IMR-90 (cell line): ENCODE measurements around the gene IGF1. TPM values are rescaled to one million over a fixed set of nuclear protein-coding genes. Genes with fewer than 3 reads are reported as not detected.

Experiments used
- ATAC-seq: fragments of 200-7000 bp; cut with Tn5 transposase; 2 replicates; pipeline ENCODE4 v1.9.1; 2020; ENCODE audit warnings: low read depth, mild to moderate bottlenecking, moderate library complexity
- BruUV-seq: library from RNA; stranded (reverse); fragments of 400-500 nt; replicated peaks from 2 replicates; lab custom pipeline; 2021; lab: Mats Ljungman, UMichigan
- CTCF ChIA-PET: fragments of 300-600 bp; formaldehyde crosslinking; extraction: SDS; loops from one replicate; lab custom pipeline; 2021; ENCODE audit warnings: antibody characterized with exemption; lab: Yijun Ruan, JAX
- POLR2A ChIA-PET: fragments of 300-600 bp; sonication (Branson Sonifier 250); formaldehyde crosslinking; loops from one replicate; lab custom pipeline; 2022; ENCODE audit warnings: antibody characterized with exemption; ENCODE audit not compliant: unreplicated experiment; lab: Charles Lee
- DNase-seq: peaks from one replicate; pipeline ENCODE4 v3.0.0; 2013
- H2AFZ ChIP-seq: replicated peaks from 2 replicates; pipeline ENCODE3; 2013; ENCODE audit warnings: low read length, mild to moderate bottlenecking; ENCODE audit not compliant: poor library complexity
- H2AK5ac ChIP-seq: 2 replicates; pipeline ENCODE4 v1.6.1; 2013; ENCODE audit warnings: low read depth, low read length, inconsistent platforms
- H2AK9ac ChIP-seq: replicated peaks from 2 replicates; pipeline ENCODE3; 2013; ENCODE audit warnings: mild to moderate bottlenecking, low read depth, low read length, moderate library complexity; ENCODE audit not compliant: poor library complexity
- H2BK120ac ChIP-seq: 2 replicates; pipeline ENCODE4 v1.6.1; 2013; ENCODE audit warnings: low read depth, low read length, inconsistent platforms
- H2BK15ac ChIP-seq: 3 replicates; pipeline ENCODE4 v1.6.1; 2013; ENCODE audit warnings: low read depth, low read length, inconsistent platforms
- H2BK20ac ChIP-seq: 2 replicates; pipeline ENCODE4 v1.6.1; 2013; ENCODE audit warnings: low read depth, mild to moderate bottlenecking, inconsistent platforms, low read length, moderate library complexity
- H2BK5ac ChIP-seq: 2 replicates; pipeline ENCODE4 v1.6.1; 2013; ENCODE audit warnings: mild to moderate bottlenecking, low read depth, low read length, inconsistent platforms; ENCODE audit not compliant: poor library complexity, severe bottlenecking
- H3K14ac ChIP-seq: replicated peaks from 2 replicates; pipeline ENCODE4 v1.6.1; 2013; ENCODE audit warnings: low read depth, low read length, inconsistent platforms
- H3K18ac ChIP-seq: 2 replicates; pipeline ENCODE4 v1.6.1; 2013; ENCODE audit warnings: low read depth, low read length, control low read depth
- H3K23ac ChIP-seq: 2 replicates; pipeline ENCODE4 v1.6.1; 2013; ENCODE audit warnings: low read depth, low read length, inconsistent platforms
- H3K27ac ChIP-seq: 2 replicates; pipeline ENCODE4 v1.5.1; 2013; ENCODE audit warnings: mild to moderate bottlenecking, control low read depth, low read length; ENCODE audit not compliant: insufficient read depth
- H3K27me3 ChIP-seq: 2 replicates; pipeline ENCODE4 v1.6.1; 2013; ENCODE audit warnings: low read length; ENCODE audit not compliant: control insufficient read depth, insufficient read depth
- H3K36me3 ChIP-seq: 2 replicates; pipeline ENCODE4 v1.6.1; 2013; ENCODE audit warnings: low read length, mixed read lengths; ENCODE audit not compliant: control insufficient read depth, insufficient read depth
- H3K4ac ChIP-seq: 2 replicates; pipeline ENCODE4 v1.6.1; 2013; ENCODE audit warnings: low read depth, low read length, inconsistent platforms
- H3K4me1 ChIP-seq: 2 replicates; pipeline ENCODE4 v1.6.1; 2013; ENCODE audit warnings: low read length, mixed read lengths; ENCODE audit not compliant: control insufficient read depth, insufficient read depth
- H3K4me2 ChIP-seq: 2 replicates; pipeline ENCODE4 v1.6.1; 2013; ENCODE audit warnings: low read depth, mild to moderate bottlenecking, control low read depth, low read length, moderate library complexity
- H3K4me3 ChIP-seq: 2 replicates; pipeline ENCODE4 v1.5.1; 2013; ENCODE audit warnings: low read depth, mild to moderate bottlenecking, control low read depth, low read length, moderate library complexity; ENCODE audit not compliant: insufficient read depth
- H3K56ac ChIP-seq: 2 replicates; pipeline ENCODE4 v1.6.1; 2013; ENCODE audit warnings: low read length, inconsistent platforms; ENCODE audit not compliant: insufficient read depth; ENCODE audit errors: extremely low read depth
- H3K79me1 ChIP-seq, 2 experiments: 2 replicates each; pipeline ENCODE4 v1.6.1; 2013; ENCODE audit warnings: low read length in 2 of 2, inconsistent platforms in 1 of 2, low read depth in 1 of 2
- H3K9ac ChIP-seq: 2 replicates; pipeline ENCODE4 v1.6.1; 2013; ENCODE audit warnings: low read depth, low read length, control low read depth
- H3K9me1 ChIP-seq: 2 replicates; pipeline ENCODE4 v1.6.1; 2013; ENCODE audit warnings: low read length, inconsistent platforms; ENCODE audit not compliant: insufficient read depth
- H3K9me3 ChIP-seq: 2 replicates; pipeline ENCODE4 v1.6.1; 2013; ENCODE audit warnings: low read length; ENCODE audit not compliant: control insufficient read depth, insufficient read depth
- H4K20me1 ChIP-seq: 2 replicates; pipeline ENCODE4 v1.6.1; 2013; ENCODE audit warnings: low read length, inconsistent platforms; ENCODE audit not compliant: insufficient read depth
- H4K5ac ChIP-seq: 2 replicates; pipeline ENCODE4 v1.6.1; 2013; ENCODE audit warnings: mild to moderate bottlenecking, low read depth, low read length, control low read depth
- H4K8ac ChIP-seq, 2 experiments: 2 replicates each; pipeline ENCODE4 v1.6.1; 2013; ENCODE audit warnings: low read depth in 2 of 2, low read length in 2 of 2, control low read depth in 1 of 2, inconsistent platforms in 1 of 2
- H4K91ac ChIP-seq: 2 replicates; pipeline ENCODE4 v1.6.1; 2013; ENCODE audit warnings: low read depth, low read length, inconsistent platforms; ENCODE audit not compliant: insufficient read depth
- BHLHE40 ChIP-seq: fragments of 150-350 bp; IDR thresholded peaks from 2 replicates; pipeline ENCODE4 v1.6.1; 2016; ENCODE audit warnings: mild to moderate bottlenecking, low read depth, low read length
- CEBPB ChIP-seq: IDR thresholded peaks from 2 replicates; pipeline ENCODE4 v1.6.1; 2012; ENCODE audit warnings: low read depth, low read length, improper control_type of control experiment
- CHD1 ChIP-seq: IDR thresholded peaks from 2 replicates; pipeline ENCODE4 v1.6.1; 2012; ENCODE audit warnings: low read depth, low read length, improper control_type of control experiment
- FOS ChIP-seq: fragments of 150-350 bp; IDR thresholded peaks from 2 replicates; pipeline ENCODE4 v1.6.1; 2016; ENCODE audit warnings: low read depth, low read length
- MAFK ChIP-seq: IDR thresholded peaks from 2 replicates; pipeline ENCODE4 v1.6.1; 2012; ENCODE audit warnings: low read depth, low read length, improper control_type of control experiment
- MAZ ChIP-seq: IDR thresholded peaks from 2 replicates; pipeline ENCODE4 v1.6.1; 2012; ENCODE audit warnings: low read depth, mild to moderate bottlenecking, low read length, improper control_type of control experiment, moderate library complexity, borderline replicate concordance
- MXI1 ChIP-seq: IDR thresholded peaks from 2 replicates; pipeline ENCODE4 v1.6.1; 2012; ENCODE audit warnings: low read depth, mild to moderate bottlenecking, low read length, moderate library complexity, borderline replicate concordance
- NFE2L2 ChIP-seq: fragments of 150-350 bp; IDR thresholded peaks from 2 replicates; pipeline ENCODE4 v1.6.1; 2016; ENCODE audit warnings: low read depth, mild to moderate bottlenecking, low read length
- RAD21 ChIP-seq: IDR thresholded peaks from 2 replicates; pipeline ENCODE4 v1.6.1; 2012; ENCODE audit warnings: low read length, improper control_type of control experiment
- RCOR1 ChIP-seq: IDR thresholded peaks from 2 replicates; pipeline ENCODE4 v1.6.1; 2012; ENCODE audit warnings: mild to moderate bottlenecking, low read length, improper control_type of control experiment; ENCODE audit not compliant: insufficient replicate concordance
- RFX5 ChIP-seq: IDR thresholded peaks from 2 replicates; pipeline ENCODE4 v1.8.0; 2012; ENCODE audit warnings: low read depth, mild to moderate bottlenecking, low read length, moderate library complexity
- SMC3 ChIP-seq: fragments of 150-350 bp; IDR thresholded peaks from 2 replicates; pipeline ENCODE4 v1.6.1; 2016; ENCODE audit warnings: low read depth, mild to moderate bottlenecking, antibody characterized with exemption, low read length, moderate library complexity
- WGBS, 2 experiments: methylation state at CpG; one replicate each; pipeline versions ENCODE4 v1.1.5 to v1.1.7; 2013; ENCODE audit warnings: missing lambda C conversion rate in 2 of 2; ENCODE audit not compliant: insufficient read length in 1 of 2; ENCODE audit errors: extremely low coverage in 2 of 2; 5-methylcytosine and 5-hydroxymethylcytosine counted together
- dilution Hi-C: fragments of 300-500 bp; cut with HindIII; formaldehyde crosslinking; loops from one replicate; pipeline ENCODE4 v1.14.3; 2018; ENCODE audit warnings: low sequenced_read_pairs; ENCODE audit not compliant: unreplicated experiment
- in situ Hi-C: fragments of 300-500 bp; cut with MboI; formaldehyde crosslinking; loops from 3 replicates; pipeline ENCODE4 v1.14.3; 2019; ENCODE audit warnings: low sequenced_read_pairs, inconsistent platforms, mixed read lengths
- intact Hi-C: fragments of 100-400 bp; cut with micrococcal nuclease; formaldehyde crosslinking; loops from 2 replicates; pipeline ENCODE4 v1.10.0; 2022
- polyA plus RNA-seq, 3 experiments: library from polyadenylated mRNA; depleted of rRNA; stranded (reverse); fragments of >200 nt; gene quantifications; 2 replicates each; pipeline ENCODE4 v1.2.3, GENCODE V29; 2012; ENCODE audit warnings: low replicate concordance in 1 of 3
- total RNA-seq: library from RNA; depleted of rRNA; stranded (reverse); fragments of >200 nt; gene quantifications from 2 replicates; pipeline ENCODE4 v1.2.3, GENCODE V29; 2012
- TF ChIP-seq, protein P1 (sequence below): fragments of 150-350 bp; IDR thresholded peaks from 2 replicates; pipeline ENCODE4 v1.6.1; 2016; ENCODE audit warnings: low read depth, mild to moderate bottlenecking, low read length, moderate library complexity, borderline replicate concordance
- TF ChIP-seq, protein P2 (sequence below): conservative IDR thresholded peaks from 2 replicates; pipeline ENCODE4 v1.5.1; 2012; ENCODE audit warnings: mild to moderate bottlenecking, low read depth, low read length, improper control_type of control experiment
- TF ChIP-seq, protein P3 (sequence below): fragments of 150-350 bp; IDR thresholded peaks from 2 replicates; pipeline ENCODE4 v1.6.1; 2017; ENCODE audit warnings: mild to moderate bottlenecking, antibody characterized with exemption, low read length, low read depth

Gene IGF1
- total and polyA plus RNA-seq, 2 of the 4 experiments (the other 2 are of a cell fraction), result under 0.01 to 0.12 TPM

DNA sequence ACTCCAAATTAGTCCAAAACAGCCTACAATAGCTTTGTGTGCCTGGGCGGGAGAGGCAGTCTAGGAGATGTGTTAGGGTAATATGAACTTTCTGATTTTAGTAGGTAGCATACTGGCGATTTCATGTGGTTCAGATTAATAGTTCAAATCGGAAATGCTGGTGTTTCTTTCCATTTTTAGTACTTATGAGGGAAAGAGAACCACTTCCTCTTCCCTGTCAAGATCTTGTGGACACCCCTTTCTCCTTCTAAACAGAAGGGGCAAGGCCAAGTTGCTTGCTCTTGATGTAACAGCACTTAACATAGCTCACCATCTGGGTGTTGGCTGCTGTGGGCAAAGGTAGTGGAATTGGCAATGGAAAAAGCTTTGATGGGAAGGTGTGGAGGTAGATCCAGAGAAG, 32.2 kb upstream of the IGF1 start:
- H3K79me1 ChIP-seq, result no peaks in the 10 kb centered on the region
- H2BK5ac ChIP-seq, result no peak overlapping the region
- ChIA-PET CTCF (no interaction called here), POLR2A (no interaction called here)
- H2AK9ac ChIP-seq, result no peak overlapping the region
- no peaks in the 10 kb centered on the region for H3K27me3 ChIP-seq
- BruUV-seq, result no TSS peak
- no peak overlapping the region for H4K91ac ChIP-seq
- H4K8ac ChIP-seq, result no peak overlapping the region
- H3K9me1 ChIP-seq, result no peaks in the 10 kb centered on the region
- no peak overlapping the region for H3K9ac ChIP-seq
- H2BK20ac ChIP-seq, result no peak overlapping the region
- no peak overlapping the region for H2BK120ac ChIP-seq
- H3K27ac ChIP-seq, result no peak overlapping the region
- no peaks in the 10 kb centered on the region for H3K4me1 ChIP-seq
- no peak overlapping the region for H3K56ac ChIP-seq
- dilution Hi-C loops (no loop called here), intact Hi-C loops (no loop called here), in situ Hi-C loops (no loop called here)
- no peaks in the 10 kb centered on the region for H3K9me3 ChIP-seq
- TF ChIP-seq CEBPB, result no peak
- TF ChIP-seq CHD1, result no peak
- no peak for TF ChIP-seq RFX5
- TF ChIP-seq NFE2L2, result no peak
- TF ChIP-seq, protein P1, sequence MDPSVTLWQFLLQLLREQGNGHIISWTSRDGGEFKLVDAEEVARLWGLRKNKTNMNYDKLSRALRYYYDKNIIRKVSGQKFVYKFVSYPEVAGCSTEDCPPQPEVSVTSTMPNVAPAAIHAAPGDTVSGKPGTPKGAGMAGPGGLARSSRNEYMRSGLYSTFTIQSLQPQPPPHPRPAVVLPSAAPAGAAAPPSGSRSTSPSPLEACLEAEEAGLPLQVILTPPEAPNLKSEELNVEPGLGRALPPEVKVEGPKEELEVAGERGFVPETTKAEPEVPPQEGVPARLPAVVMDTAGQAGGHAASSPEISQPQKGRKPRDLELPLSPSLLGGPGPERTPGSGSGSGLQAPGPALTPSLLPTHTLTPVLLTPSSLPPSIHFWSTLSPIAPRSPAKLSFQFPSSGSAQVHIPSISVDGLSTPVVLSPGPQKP, result no peak
- TF ChIP-seq RCOR1, result no peak
- TF ChIP-seq MAZ, result no peak
- no peak for TF ChIP-seq SMC3
- no peak for TF ChIP-seq MAFK
- TF ChIP-seq, protein P2, sequence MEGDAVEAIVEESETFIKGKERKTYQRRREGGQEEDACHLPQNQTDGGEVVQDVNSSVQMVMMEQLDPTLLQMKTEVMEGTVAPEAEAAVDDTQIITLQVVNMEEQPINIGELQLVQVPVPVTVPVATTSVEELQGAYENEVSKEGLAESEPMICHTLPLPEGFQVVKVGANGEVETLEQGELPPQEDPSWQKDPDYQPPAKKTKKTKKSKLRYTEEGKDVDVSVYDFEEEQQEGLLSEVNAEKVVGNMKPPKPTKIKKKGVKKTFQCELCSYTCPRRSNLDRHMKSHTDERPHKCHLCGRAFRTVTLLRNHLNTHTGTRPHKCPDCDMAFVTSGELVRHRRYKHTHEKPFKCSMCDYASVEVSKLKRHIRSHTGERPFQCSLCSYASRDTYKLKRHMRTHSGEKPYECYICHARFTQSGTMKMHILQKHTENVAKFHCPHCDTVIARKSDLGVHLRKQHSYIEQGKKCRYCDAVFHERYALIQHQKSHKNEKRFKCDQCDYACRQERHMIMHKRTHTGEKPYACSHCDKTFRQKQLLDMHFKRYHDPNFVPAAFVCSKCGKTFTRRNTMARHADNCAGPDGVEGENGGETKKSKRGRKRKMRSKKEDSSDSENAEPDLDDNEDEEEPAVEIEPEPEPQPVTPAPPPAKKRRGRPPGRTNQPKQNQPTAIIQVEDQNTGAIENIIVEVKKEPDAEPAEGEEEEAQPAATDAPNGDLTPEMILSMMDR, result no peak
- no peak for TF ChIP-seq MXI1
- TF ChIP-seq BHLHE40, result no peak
- TF ChIP-seq FOS, result no peak
- TF ChIP-seq, protein P3, sequence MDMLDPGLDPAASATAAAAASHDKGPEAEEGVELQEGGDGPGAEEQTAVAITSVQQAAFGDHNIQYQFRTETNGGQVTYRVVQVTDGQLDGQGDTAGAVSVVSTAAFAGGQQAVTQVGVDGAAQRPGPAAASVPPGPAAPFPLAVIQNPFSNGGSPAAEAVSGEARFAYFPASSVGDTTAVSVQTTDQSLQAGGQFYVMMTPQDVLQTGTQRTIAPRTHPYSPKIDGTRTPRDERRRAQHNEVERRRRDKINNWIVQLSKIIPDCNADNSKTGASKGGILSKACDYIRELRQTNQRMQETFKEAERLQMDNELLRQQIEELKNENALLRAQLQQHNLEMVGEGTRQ, result no peak
- TF ChIP-seq RAD21, result no peak
- no peak overlapping the region for H3K23ac ChIP-seq
- H3K4ac ChIP-seq, result no peak overlapping the region
- H3K18ac ChIP-seq, result no peak overlapping the region
- no peak overlapping the region for H4K5ac ChIP-seq
- no peak overlapping the region for H2AK5ac ChIP-seq
- no peak overlapping the region for H3K4me3 ChIP-seq
- H4K20me1 ChIP-seq, result no peaks in the 10 kb centered on the region
- H3K4me2 ChIP-seq, result no peak overlapping the region
- no peaks in the 10 kb centered on the region for H3K36me3 ChIP-seq
- no peak overlapping the region for H2AFZ ChIP-seq
- DNase-seq, result no peak
- H2BK15ac ChIP-seq, result no peak overlapping the region
- ATAC-seq, result no peak
- H3K14ac ChIP-seq, result no peak overlapping the region
- no CpG with 5 or more reads among the region's 3 CpGs for WGBS, 2 experiments
